ENCODE data around the gene PTPRN2. TPM values are rescaled to one million over a fixed set of nuclear protein-coding genes. Genes with fewer than 3 reads are reported as not detected.

The PTPRN2 gene
- total and polyA plus RNA-seq, 9 of the 15 experiments (the other 6 are each of a cell fraction or from before 2014, with no cell fraction given) = not detected

- TF ChIP-seq TAF15 (IDR thresholded peaks at IDR 0.05; ENCODE audit: low read depth, low read length) = no peak
- no peak for TF ChIP-seq POU5F1 (IDR thresholded peaks at IDR 0.05; ENCODE audit: borderline replicate concordance, low read depth, low read length, partially characterized antibody)
- TF ChIP-seq ZNF277 (CRISPR knock-in tag; IDR thresholded peaks at IDR 0.05; ENCODE audit: borderline replicate concordance) = no peak
- no peak for TF ChIP-seq MED1 (CRISPR knock-in tag; IDR thresholded peaks at IDR 0.05; ENCODE audit: borderline replicate concordance)
- no peak for TF ChIP-seq STAT6 (CRISPR knock-in tag; IDR thresholded peaks at IDR 0.05)
- TF ChIP-seq NR1H2 (CRISPR knock-in tag; IDR thresholded peaks at IDR 0.05) = no peak
- no peak for TF ChIP-seq POLR2G (IDR thresholded peaks at IDR 0.05; ENCODE audit: low read depth, low read length)
Observed at GRCh38 chr7:157972914-157973313, 614.7 kb downstream of the PTPRN2 start (continued).

- H3K9me3 ChIP-seq (replicated peaks; ENCODE audit: control insufficient read depth, insufficient read depth, low read depth, low read length) = no peaks in the 10 kb centered on the region
- H3K9me1 ChIP-seq (ENCODE audit: control insufficient read depth, insufficient read depth, low read length) = no peaks in the 10 kb centered on the region
- in situ Hi-C loops (cut with MboI) (no loop called here), intact Hi-C loops (cut with micrococcal nuclease) (no loop called here)
- no peak overlapping the region for H3K4me3 ChIP-seq
- ChIA-PET CTCF (ENCODE audit: low intra/inter-chr PET ratio) (no interaction called here), POLR2A (no interaction called here)
- H4K20me1 ChIP-seq (replicated peaks; ENCODE audit: control insufficient read depth, insufficient read depth, low read length) = 0 out of 2 replicates have a peak, but pooled peaks cover 7% of the 10 kb centered on the region
- no peak overlapping the region for H3K9ac ChIP-seq (ENCODE audit: insufficient read depth in 1 of 2, low read depth in 2 of 2, low read length in 2 of 2)
- no TSS peak for BruUV-seq (replicated peaks)
- H2AFZ ChIP-seq (ENCODE audit: low read depth, low read length) = no peak overlapping the region
- H3K27ac ChIP-seq (ENCODE audit: extremely low read depth, low read depth, low read length) = no peak overlapping the region
- WGBS (ENCODE audit: insufficient coverage, low coverage, missing lambda C conversion rate) = 0% methylated on average over 5 of the region's 5 CpGs
- DNase-seq (ENCODE audit: extremely low read depth in 1 of 4, low spot score in 3 of 4) (no peak), FAIRE-seq (no peak), ATAC-seq (no peak)
- H3K4me1 ChIP-seq (replicated peaks in 1 of 2; ENCODE audit: control insufficient read depth in 2 of 2, insufficient read depth in 2 of 2, low read length in 2 of 2) = no peaks in the 10 kb centered on the region
- H3K36me3 ChIP-seq (ENCODE audit: control insufficient read depth, insufficient read depth, low read length) = no peaks in the 10 kb centered on the region
- no peak overlapping the region for H3K4me2 ChIP-seq (ENCODE audit: insufficient read depth, low read length)
- H3K27me3 ChIP-seq (ENCODE audit: control insufficient read depth in 2 of 2, insufficient read depth in 2 of 2, low read length in 2 of 2) = peaks cover 2 to 36% of the 10 kb centered on the region in 2 experiments; a peak in 4 of 5 replicates
- no peaks in the 10 kb centered on the region for H3K79me2 ChIP-seq (ENCODE audit: control insufficient read depth, insufficient read depth, low read length)
- no peak for TF ChIP-seq PREB (CRISPR knock-in tag; IDR thresholded peaks at IDR 0.05)
- no peak for TF ChIP-seq ATF4 (CRISPR knock-in tag; IDR thresholded peaks at IDR 0.05)
- no peak for TF ChIP-seq RAD21 (CRISPR knock-in tag; conservative IDR thresholded peaks at IDR 0.05 in 1 of 2, IDR thresholded peaks at IDR 0.05 in 1 of 2)
- no peak for TF ChIP-seq FOXK2 (conservative IDR thresholded peaks at IDR 0.05 in 1 of 2, IDR thresholded peaks at IDR 0.05 in 1 of 2; ENCODE audit: low read depth in 2 of 2)
- TF ChIP-seq SPI1 (IDR thresholded peaks at IDR 0.05; ENCODE audit: borderline replicate concordance, low read depth, low read length) = no peak
- no peak for TF ChIP-seq YY1 (IDR thresholded peaks at IDR 0.05; ENCODE audit: borderline replicate concordance in 1 of 3, control insufficient read depth in 1 of 3, extremely low read depth in 1 of 3, insufficient read depth in 3 of 3, insufficient read length in 1 of 3, insufficient replicate concordance in 2 of 3, low read depth in 1 of 3, low read length in 2 of 3)
- no peak for TF ChIP-seq ZNF778 (CRISPR knock-in tag; IDR thresholded peaks at IDR 0.05)
Observed at GRCh38 chr7:157971501-157971900, 616.1 kb downstream of the PTPRN2 start.
